DOHH2 (cell line): ENCODE results near the gene CLDN34.

Experiments
- H3F3A ChIP-seq: fragments of 200-600 bp; sonication (generic), shearing (Covaris generic); 2 replicates; pipeline ENCODE4 v1.6.0; 2016; ENCODE audit warnings: antibody characterized with exemption, mild to moderate bottlenecking; ENCODE audit not compliant: control insufficient read depth, insufficient read depth
- H3K27ac ChIP-seq: fragments of 200-600 bp; sonication (generic); 2 replicates; pipeline ENCODE4 v1.5.1; 2014; ENCODE audit warnings: low read depth, mild to moderate bottlenecking, low read length, moderate library complexity
- H3K27me3 ChIP-seq: fragments of 200-600 bp; sonication (generic); 2 replicates; pipeline ENCODE4 v1.6.1; 2014; ENCODE audit warnings: mild to moderate bottlenecking, low read length, mixed read lengths; ENCODE audit not compliant: control insufficient read depth
- H3K36me3 ChIP-seq: fragments of 200-600 bp; sonication (generic); 2 replicates; pipeline ENCODE4 v1.6.1; 2014; ENCODE audit warnings: mild to moderate bottlenecking, low read length, moderate library complexity, mixed read lengths; ENCODE audit not compliant: control insufficient read depth
- H3K4me1 ChIP-seq: fragments of 200-600 bp; sonication (generic); 2 replicates; pipeline ENCODE4 v1.6.1; 2014; ENCODE audit warnings: mild to moderate bottlenecking, low read length, mixed read lengths; ENCODE audit not compliant: control insufficient read depth
- H3K4me2 ChIP-seq: fragments of 200-600 bp; sonication (generic); 2 replicates; pipeline ENCODE4 v1.6.0; 2014; ENCODE audit warnings: mild to moderate bottlenecking, low read length, moderate library complexity
- H3K4me3 ChIP-seq: fragments of 200-600 bp; sonication (generic); 2 replicates; pipeline ENCODE4 v1.5.1; 2014; ENCODE audit warnings: mild to moderate bottlenecking, low read length, mixed read lengths
- H3K79me2 ChIP-seq: fragments of 200-600 bp; sonication (generic); 2 replicates; pipeline ENCODE4 v1.6.1; 2014; ENCODE audit warnings: mild to moderate bottlenecking, low read length, mixed read lengths; ENCODE audit not compliant: control insufficient read depth
- H3K9me2 ChIP-seq: fragments of 200-600 bp; sonication (generic); replicated peaks from 2 replicates; pipeline ENCODE4 v1.6.1; 2014; ENCODE audit warnings: mild to moderate bottlenecking, low read length, mixed read lengths; ENCODE audit not compliant: control insufficient read depth
- H3K9me3 ChIP-seq: fragments of 200-600 bp; sonication (generic); 2 replicates; pipeline ENCODE4 v1.6.1; 2014; ENCODE audit warnings: antibody characterized with exemption, low read length, mixed read lengths; ENCODE audit not compliant: control insufficient read depth, insufficient read depth
- H4K20me1 ChIP-seq: fragments of 200-600 bp; sonication (generic); 2 replicates; pipeline ENCODE4 v1.6.0; 2014; ENCODE audit warnings: low read depth, mild to moderate bottlenecking, antibody characterized with exemption, low read length, moderate library complexity; ENCODE audit not compliant: control insufficient read depth, insufficient read depth
- EZH2phosphoT487 ChIP-seq: fragments of 200-600 bp; sonication (generic); IDR thresholded peaks from 2 replicates; pipeline ENCODE4 v1.6.1; 2017; ENCODE audit warnings: borderline replicate concordance, mild to moderate bottlenecking, antibody characterized with exemption, low read length, moderate library complexity, mixed read lengths
- TF ChIP-seq, protein P1 (sequence below): fragments of 200-600 bp; sonication (generic); IDR thresholded peaks from one replicate; pipeline ENCODE4 v1.5.1; 2014; ENCODE audit warnings: antibody characterized with exemption, mild to moderate bottlenecking, low read depth, low read length; ENCODE audit not compliant: poor library complexity, severe bottlenecking

The CLDN34 gene

GRCh38 chrX:9947131-9947794 lies 19.9 kb upstream of the CLDN34 start:
- Histone ChIP-seq H4K20me1 (no peaks in the 10 kb centered on the region), H3K79me2 (no peaks in the 10 kb centered on the region), H3K4me1 (peaks cover 4% of the 10 kb centered on the region; the same call in 1 of the 2 replicates), H3K27ac (no peak overlapping the region), H3K9me2 (no peaks in the 10 kb centered on the region), H3K36me3 (no peaks in the 10 kb centered on the region), H3F3A (no peaks in the 10 kb centered on the region), H3K4me3 (no peak overlapping the region), H3K4me2 (no peak overlapping the region), H3K9me3 (peaks cover 1% of the 10 kb centered on the region; the same call in 1 of the 2 replicates), H3K27me3 (no peaks in the 10 kb centered on the region; the same call in 1 of the 2 replicates)
- no peak for TF ChIP-seq EZH2phosphoT487
- TF ChIP-seq, protein P1, sequence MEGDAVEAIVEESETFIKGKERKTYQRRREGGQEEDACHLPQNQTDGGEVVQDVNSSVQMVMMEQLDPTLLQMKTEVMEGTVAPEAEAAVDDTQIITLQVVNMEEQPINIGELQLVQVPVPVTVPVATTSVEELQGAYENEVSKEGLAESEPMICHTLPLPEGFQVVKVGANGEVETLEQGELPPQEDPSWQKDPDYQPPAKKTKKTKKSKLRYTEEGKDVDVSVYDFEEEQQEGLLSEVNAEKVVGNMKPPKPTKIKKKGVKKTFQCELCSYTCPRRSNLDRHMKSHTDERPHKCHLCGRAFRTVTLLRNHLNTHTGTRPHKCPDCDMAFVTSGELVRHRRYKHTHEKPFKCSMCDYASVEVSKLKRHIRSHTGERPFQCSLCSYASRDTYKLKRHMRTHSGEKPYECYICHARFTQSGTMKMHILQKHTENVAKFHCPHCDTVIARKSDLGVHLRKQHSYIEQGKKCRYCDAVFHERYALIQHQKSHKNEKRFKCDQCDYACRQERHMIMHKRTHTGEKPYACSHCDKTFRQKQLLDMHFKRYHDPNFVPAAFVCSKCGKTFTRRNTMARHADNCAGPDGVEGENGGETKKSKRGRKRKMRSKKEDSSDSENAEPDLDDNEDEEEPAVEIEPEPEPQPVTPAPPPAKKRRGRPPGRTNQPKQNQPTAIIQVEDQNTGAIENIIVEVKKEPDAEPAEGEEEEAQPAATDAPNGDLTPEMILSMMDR, result no peak

DNA sequence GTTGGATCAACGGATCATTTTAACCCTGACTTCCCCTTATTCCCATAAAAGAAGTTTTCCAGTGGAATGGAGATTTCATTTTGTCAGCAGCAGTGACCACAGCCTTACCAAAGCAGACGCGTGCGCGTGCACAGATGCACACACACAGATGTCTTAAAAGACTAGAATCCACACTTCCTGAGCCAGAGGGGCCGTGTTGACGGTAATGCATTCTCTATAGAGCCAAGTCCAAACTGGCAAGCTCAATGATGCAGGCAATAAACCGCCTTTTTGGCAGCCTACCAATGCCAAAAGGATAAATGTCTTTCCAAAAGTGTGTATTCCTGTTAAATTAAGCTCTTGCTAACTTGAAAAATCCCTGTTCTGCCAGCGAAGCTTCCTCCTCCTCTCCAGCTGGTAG lies 18.8 kb upstream of the CLDN34 start:
- TF ChIP-seq, protein P1, result no peak
- no peak for TF ChIP-seq EZH2phosphoT487
- no peak overlapping the region for H3K4me2 ChIP-seq
- H3K4me3 ChIP-seq, result no peak overlapping the region
- H3K27ac ChIP-seq, result no peak overlapping the region
- H3F3A ChIP-seq, result no peaks in the 10 kb centered on the region
- H3K36me3 ChIP-seq, result no peaks in the 10 kb centered on the region
- H3K9me2 ChIP-seq, result no peaks in the 10 kb centered on the region
- H3K4me1 ChIP-seq, result peaks cover 15% of the 10 kb centered on the region
- no peaks in the 10 kb centered on the region for H3K79me2 ChIP-seq
- no peaks in the 10 kb centered on the region for H4K20me1 ChIP-seq
- peaks cover 11% of the 10 kb centered on the region for H3K9me3 ChIP-seq
- H3K27me3 ChIP-seq, result no peaks in the 10 kb centered on the region; the same call in 1 of the 2 replicates

- no peaks in the 10 kb centered on the region for H3K79me2 ChIP-seq
- H3F3A ChIP-seq, result no peaks in the 10 kb centered on the region
- H3K9me2 ChIP-seq, result no peaks in the 10 kb centered on the region
- H4K20me1 ChIP-seq, result no peaks in the 10 kb centered on the region
- H3K27ac ChIP-seq, result no peak overlapping the region
- no peak overlapping the region for H3K4me2 ChIP-seq
- peak overlapping the region; percentile 46; the same call in 1 of the 2 replicates for H3K4me3 ChIP-seq
- no peaks in the 10 kb centered on the region for H3K36me3 ChIP-seq
- peaks cover 11% of the 10 kb centered on the region for H3K9me3 ChIP-seq
- no peak for TF ChIP-seq EZH2phosphoT487
- TF ChIP-seq, protein P1, result no peak
- H3K4me1 ChIP-seq, result peaks cover 31% of the 10 kb centered on the region
- no peaks in the 10 kb centered on the region; the same call in 1 of the 2 replicates for H3K27me3 ChIP-seq
These were observed 14.9 kb upstream of the CLDN34 start for GRCh38 chrX:9952300-9952699.
